Measurements from ENCODE around the gene FMN1. TPM values are rescaled to one million over a fixed set of nuclear protein-coding genes. Genes with fewer than 3 reads are reported as not detected.

Gene FMN1
- total and polyA plus RNA-seq, 2 of the 13 experiments (the other 11 are each of a cell fraction or from before 2014, with no cell fraction given), result 0.20 to 0.60 TPM

- ChIA-PET POLR2A (no interaction called here), CTCF (ENCODE audit: low intra/inter-chr PET ratio, low total read pairs) (no interaction called here)
- Histone ChIP-seq H3K9ac (ENCODE audit: insufficient read depth, low read depth, low read length) (no peak overlapping the region), H3K27me3 (ENCODE audit: control insufficient read depth in 1 of 2, insufficient read depth in 2 of 2, low read length in 2 of 2) (no peaks in the 10 kb centered on the region; a peak in 1 of 5 replicates), H3K9me3 (ENCODE audit: low read length) (no peaks in the 10 kb centered on the region), H2AFZ (ENCODE audit: low read length) (no peak overlapping the region), H4K20me1 (ENCODE audit: insufficient read depth, low read length) (no peaks in the 10 kb centered on the region), H3K4me3 (replicated peaks in 1 of 3; ENCODE audit: insufficient read depth in 1 of 3, low read depth in 2 of 3, low read length in 3 of 3) (no peak overlapping the region), H3K27ac (ENCODE audit: extremely low read length, insufficient read depth, low read length) (no peak overlapping the region), H3K4me2 (ENCODE audit: low read depth, low read length) (no peak overlapping the region), H3K79me2 (ENCODE audit: insufficient read depth, low read length) (no peaks in the 10 kb centered on the region), H3K36me3 (replicated peaks in 1 of 2; ENCODE audit: control insufficient read depth in 1 of 2, insufficient read depth in 2 of 2, low read length in 2 of 2) (no peaks in the 10 kb centered on the region), H3K4me1 (ENCODE audit: insufficient read depth, low read length) (0 out of 2 replicates have a peak, but pooled peaks cover 6% of the 10 kb centered on the region)
- ATAC-seq, result no peak
- BruUV-seq (replicated peaks), result no TSS peak
- in situ Hi-C loops (cut with HindIII; ENCODE audit: extremely low pct_ligation_motif_present, low pct_unique_long_range_greater_than_20kb) (no loop called here), intact Hi-C loops (cut with micrococcal nuclease; ENCODE audit: unreplicated experiment) (no loop called here)
- no peak for DNase-seq (ENCODE audit: low spot score)
- WGBS (ENCODE audit: low lambda C conversion rate), result 71% methylated on average over 10 of the region's 10 CpGs
- FAIRE-seq, result no peak
- TF ChIP-seq NR2C2 (CRISPR knock-in tag; IDR thresholded peaks at IDR 0.05; ENCODE audit: borderline replicate concordance) (no peak), ZMYM2 (CRISPR knock-in tag; IDR thresholded peaks at IDR 0.05) (no peak), KDM2A (CRISPR knock-in tag; IDR thresholded peaks at IDR 0.05; ENCODE audit: borderline replicate concordance, low read depth) (no peak), JUN (CRISPR knock-in tag; IDR thresholded peaks at IDR 0.05) (no peak), DDIT3 (CRISPR knock-in tag; IDR thresholded peaks at IDR 0.05) (no peak), CBX1 (IDR thresholded peaks at IDR 0.05; ENCODE audit: low read depth) (no peak), ARHGAP35 (CRISPR knock-in tag; IDR thresholded peaks at IDR 0.05; ENCODE audit: borderline replicate concordance) (no peak), BATF2 (CRISPR knock-in tag; IDR thresholded peaks at IDR 0.05) (no peak)
These were observed 464.7 kb downstream of the FMN1 start for GRCh38 chr15:32729700-32730395.

Measured in HepG2 (cell line).